ENCODE data around the gene CAPN5.

Gene CAPN5

DNA sequence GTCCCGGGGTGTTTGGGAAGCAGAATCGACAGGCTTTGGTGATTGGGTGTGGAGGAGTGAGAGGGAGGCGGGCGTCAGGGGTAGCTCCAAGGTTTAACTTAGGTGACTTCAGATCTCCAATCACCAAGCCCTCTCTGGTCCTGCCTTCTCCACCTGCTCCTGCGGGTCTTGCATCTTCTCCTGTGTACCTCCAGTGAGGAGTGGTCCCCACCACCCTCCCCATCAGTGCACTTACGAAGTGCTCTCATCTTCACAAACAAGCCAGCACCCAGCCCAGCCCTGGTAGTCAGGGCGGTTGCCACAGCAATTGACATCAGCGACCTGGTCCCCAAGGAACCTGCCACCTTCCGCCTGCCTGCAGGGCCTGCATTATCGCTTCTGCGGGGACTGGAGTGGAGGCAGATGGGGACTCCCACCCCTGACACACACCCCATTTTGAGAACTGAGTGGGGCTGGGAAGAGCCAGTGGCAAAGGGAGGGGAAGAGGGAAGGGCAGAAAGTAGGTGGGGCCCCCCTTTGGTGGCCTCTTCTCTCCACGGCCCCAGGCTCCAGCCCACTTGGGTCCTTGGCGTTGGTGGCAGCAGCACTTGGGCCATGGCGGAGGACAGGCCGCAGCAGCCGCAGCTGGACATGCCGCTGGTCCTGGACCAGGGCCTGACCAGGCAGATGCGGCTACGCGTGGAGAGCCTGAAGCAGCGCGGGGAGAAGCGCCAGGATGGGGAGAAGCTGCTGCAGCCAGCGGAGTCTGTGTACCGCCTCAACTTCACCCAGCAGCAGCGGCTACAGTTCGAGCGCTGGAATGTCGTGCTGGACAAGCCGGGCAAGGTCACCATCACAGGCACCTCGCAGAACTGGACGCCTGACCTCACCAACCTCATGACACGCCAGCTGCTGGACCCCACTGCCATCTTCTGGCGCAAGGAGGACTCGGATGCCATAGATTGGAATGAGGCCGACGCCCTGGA is 35.8 kb downstream of the CAPN5 start, which contains the start of gene OMP:
Gene OMP, plus strand, starts transcription at position 595 of the 965 bp plus-strand sequence. Its CDS starts 0 bp downstream, at position 595.
- no peak for DNase-seq

DNA sequence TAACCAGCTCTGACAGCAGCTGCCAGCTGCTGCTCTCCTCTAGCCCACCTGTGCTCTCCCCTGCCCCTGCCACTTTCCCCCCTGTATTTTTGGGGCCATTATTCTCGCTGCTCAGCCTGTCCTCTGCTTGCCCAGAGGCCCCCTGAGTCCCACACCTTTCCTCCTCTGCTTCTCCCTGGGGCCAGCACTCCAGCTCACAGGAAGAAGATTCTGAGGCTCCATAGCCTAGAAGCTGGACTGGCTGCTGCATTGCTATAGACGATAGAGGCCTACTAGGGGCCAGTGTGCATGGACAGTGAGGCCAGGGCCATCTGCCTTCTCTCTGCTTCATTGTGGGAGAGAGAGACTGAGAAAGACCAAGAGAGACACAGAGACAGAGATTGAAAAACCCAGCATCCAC is 36.5 kb downstream of the CAPN5 start:
- DNase-seq: no peak

DNA sequence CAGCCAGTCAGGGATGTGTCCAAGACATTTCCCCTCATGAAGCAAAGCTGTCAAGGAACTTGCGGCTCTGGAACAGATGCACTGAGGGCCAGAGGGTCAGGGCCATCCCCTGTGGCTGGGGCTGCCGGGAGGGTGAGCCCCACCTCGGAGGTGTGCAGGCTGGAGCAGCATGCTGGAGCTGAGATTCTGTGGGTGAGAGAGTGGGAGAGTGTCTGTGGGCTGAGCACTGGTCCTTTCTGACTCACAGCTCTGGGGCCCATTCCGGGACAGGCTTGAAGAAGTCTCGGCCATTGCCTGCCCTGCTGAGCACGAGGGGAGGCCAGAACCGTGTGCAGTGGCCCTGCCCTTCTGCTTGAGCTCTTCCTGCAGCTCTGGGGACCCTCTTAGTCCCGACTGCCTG is 38.0 kb downstream of the CAPN5 start:
- no peak for DNase-seq

DNA sequence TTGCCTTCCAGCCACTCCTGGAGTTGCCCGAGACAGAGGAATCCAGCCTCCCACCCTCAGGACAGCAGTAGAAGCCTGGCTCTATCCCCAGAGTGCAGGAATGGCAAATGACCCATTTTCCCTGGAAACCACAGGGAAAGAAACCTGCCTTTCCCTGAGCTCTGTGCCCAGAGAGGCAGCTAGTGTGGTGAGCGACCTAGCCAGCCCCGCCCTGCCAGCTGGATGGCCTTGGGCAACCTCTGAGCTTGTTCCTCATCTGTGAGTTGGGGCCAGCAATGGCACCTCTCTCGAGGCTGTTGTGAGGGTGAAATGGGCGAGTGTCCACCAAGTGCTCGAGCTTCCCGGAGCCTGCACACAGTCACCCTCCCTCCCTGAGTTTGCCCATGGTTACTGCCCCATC is 39.5 kb downstream of the CAPN5 start:
- no peak for DNase-seq

DNA sequence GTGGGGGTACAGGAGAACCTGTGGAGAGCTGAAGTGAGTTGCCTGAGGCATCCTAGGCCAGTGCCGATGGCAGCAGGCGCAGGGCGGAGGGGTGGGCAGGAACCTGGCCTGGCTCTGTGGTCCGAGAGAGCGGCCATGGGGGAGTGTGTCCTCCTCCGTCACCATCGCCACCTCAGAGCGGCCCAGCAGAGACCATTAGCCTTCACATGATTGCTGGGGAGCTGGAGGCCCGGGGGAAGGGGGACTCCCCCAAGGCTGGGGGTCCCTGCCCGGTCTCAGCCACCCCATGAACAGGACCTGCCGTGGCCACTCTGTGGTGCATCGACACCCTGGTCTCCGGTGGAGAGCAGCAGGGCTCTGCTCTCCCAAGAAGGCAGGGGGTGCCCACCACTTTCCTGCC is 40.0 kb downstream of the CAPN5 start:
- DNase-seq: no peak

DNA sequence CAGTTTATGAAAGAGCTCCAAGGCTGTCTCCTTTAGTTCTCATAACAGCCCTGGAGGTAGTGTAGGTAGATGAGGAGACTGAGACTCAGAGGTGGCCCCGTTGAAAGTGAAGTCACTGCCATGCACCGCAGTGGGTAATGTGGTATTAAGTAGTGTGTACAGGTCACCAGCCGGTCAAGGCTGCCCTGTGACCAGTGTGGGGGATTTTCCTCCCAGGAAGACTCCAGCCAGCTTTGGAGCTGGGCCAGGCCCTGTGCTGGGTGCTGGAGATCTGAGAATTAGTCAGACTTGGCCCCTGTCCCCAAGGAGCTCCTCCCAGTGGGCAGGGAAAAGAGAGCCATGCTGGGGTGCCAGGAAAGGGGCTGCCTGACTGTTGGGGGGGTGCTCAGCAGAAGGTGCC is 41.2 kb downstream of the CAPN5 start:
- no peak for DNase-seq

DNA sequence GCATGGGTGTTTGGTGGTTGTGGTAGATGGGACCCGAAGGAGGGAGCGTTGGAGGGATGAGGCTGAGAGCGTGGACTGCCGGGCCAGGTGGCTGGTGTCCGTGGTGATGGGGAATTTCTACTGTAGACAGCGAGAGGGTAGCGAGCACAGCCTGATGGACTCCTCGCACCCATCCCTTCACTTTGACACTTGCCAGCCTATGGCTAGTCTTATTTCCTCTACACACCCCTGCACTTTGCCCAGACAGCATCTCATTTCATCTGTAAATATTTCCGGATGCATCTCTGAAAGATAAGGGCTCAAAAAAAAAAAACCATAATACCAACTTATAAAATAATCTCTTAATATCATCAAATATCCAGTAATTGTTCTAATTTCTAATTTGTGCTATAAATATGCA is 41.7 kb downstream of the CAPN5 start:
- DNase-seq: no peak

DNA sequence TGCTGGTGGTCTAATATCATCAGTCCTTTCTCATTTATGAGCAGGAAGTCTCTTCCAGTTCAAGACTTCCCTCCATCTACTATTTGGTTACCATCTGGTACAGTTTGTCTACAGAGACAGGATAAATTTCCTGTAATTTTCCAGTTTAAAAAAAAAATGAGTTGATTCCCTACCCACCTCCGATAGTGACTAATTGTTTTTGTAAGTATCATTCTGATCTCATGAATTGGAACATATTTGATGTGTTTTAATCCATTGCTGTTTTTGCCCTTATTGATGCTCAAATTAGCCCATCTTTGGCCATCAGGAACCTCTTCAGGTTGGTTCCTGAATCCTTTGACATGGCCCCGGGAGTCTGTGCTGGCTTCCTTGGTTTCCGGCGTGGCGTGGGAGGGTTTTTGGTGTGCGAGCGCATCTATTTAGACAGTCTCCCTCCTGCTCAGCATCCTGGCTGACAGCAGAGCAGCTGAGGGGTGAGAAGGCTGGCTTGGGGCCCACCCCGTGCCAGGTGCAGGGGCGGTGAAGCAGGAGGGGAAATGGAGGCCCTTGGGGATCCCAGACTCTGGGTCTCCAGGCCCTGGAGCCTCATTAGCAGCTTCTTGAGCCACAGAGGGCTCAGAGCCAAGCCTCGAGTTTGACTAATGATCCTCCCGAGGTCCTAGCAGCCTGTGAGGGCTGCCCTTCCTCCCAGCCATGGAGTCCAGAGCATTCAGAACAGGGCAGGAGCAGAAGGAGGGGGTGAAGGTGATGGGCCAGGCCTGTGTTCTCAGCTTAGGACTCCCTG is 42.7 kb downstream of the CAPN5 start:
- no peak for DNase-seq

DNA sequence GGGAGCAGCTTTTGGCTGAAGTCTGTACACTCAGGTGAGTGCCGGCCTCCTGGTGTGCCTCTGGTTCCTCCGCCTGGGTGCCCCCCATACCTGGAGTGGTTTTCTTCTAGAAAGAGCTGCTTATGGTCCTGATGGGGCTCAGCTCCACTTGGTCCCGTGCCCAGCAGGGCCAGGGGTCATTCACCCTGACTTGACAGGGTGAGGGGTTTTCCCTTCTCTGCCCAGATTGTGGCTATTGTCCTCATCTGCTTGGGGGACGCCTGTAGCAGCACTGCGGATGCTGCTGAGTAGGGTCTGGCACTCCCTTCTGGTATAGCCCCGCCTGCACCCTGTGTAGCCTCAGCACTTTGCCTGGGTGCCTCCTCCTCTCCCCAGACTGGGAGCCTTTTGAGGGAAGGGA is 44.1 kb downstream of the CAPN5 start:
- DNase-seq: no peak

DNA sequence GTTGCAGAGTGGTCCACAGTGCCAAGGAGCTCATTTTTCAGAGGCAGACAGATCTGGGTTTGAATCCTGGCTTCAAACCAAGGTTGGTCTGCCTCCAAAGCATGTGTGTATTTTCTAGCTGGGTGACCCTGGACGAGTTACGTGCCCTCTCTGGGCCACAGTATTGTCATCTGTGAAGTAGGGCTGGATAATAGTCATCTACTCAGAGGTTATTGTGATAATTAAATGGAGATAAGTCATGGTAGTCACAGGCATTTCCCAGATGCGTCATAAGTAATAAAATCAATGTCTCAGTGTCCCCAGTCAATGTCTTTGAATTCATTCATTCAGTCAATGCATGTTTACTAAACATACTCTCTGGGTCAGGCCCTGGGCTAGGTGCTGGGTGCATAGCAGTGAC is 44.5 kb downstream of the CAPN5 start:
- no peak for DNase-seq

DNA sequence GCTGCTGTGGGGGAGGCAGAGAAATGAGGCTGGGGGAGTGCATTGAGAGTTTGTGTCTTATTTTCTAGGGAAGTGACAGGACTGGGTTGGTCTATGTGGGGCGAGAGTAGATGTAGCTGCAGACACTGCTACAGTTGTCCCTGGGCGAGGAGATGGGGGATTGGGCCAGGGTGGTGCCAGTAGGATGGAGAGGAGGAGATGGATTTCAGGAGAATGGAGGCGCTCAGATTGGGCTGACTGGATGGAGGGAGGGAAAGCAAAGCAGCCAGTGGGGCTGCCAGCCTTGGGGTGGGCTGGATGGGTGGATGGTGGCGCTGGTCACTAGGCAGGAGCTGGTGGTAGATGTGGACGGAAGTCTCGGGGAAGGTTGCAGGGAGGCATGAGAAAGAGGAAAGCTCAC is 45.2 kb downstream of the CAPN5 start:
- no peak for DNase-seq

DNA sequence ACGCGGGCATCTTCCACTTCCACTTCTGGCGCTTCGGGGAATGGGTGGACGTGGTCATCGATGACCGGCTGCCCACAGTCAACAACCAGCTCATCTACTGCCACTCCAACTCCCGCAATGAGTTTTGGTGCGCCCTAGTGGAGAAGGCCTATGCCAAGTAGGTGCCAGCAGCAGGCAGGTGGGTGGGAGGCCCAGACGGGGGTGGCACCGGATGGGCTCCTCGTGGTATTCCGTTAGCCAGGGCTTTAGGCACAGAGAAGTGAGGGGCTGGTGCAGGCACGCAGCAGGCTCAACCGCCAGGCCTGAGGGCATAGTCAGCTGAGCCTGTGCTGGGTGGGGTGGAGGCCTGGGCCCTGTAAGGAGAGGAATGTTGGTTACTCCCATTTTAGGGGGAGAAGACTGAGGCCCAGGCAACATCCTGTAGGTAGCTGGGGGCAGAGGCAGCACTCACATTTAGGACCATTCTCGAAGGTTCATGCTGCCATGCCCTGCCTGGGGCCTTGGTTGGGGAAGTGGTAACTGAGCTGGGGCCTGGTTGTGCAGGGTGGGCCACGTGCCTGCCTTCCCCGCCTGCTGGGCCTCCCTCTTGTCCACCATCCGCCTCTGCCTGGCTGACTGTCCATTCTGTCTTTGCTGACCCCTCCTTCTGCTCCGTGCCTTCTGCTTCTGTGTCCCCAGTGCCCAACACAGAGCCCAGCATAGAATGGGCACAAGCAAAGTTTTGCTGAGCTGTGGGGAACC is 46.0 kb downstream of the CAPN5 start:
- DNase-seq: no peak

DNA sequence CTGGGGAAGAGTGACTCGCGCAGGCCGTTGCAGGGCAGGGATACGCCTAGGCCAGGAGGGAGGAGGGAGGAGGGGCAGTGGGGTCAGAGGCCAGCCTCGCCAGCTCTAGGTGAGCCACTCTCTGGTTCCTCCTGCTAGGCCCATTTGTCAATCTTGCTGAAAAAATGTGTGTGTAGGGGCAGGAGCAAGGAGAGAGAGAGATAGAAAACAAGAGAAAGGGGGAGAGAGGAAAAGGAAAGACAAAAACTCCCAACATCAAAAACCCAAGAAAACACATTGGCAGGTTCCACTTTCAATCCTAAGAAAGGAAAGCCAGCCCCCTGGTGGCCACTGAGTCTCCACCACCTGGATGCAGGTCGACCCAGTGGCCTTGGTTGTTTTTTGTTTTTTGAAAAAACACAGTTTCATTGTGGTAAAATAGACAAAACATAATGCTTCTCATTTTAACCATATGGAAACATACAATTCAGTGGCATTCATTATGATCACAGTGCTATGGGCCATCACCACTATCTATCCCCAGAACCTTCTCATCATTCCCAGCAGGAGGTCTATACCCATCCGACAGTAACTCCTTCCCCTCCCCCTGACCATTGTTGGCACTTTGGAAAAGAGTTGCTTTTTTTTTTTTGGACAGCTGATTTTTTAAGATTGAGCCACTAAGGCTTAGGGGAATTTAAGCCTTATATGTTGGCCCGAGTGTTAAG is 46.8 kb downstream of the CAPN5 start:
- DNase-seq: no peak

DNA sequence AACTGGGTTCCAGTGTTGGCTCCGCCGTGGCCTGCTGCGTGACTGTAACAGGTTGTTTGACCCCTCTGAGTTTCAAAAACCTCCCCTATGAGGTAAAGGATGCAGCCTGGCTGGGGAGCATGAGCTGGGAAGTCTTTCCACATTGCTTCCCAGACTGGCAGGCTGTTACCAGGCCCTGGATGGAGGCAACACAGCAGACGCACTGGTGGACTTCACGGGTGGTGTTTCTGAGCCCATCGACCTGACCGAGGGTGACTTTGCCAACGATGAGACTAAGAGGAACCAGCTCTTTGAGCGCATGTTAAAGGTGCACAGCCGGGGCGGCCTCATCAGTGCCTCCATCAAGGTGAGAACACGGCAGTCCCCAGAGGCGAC is 47.3 kb downstream of the CAPN5 start:
- DNase-seq: no peak

DNA sequence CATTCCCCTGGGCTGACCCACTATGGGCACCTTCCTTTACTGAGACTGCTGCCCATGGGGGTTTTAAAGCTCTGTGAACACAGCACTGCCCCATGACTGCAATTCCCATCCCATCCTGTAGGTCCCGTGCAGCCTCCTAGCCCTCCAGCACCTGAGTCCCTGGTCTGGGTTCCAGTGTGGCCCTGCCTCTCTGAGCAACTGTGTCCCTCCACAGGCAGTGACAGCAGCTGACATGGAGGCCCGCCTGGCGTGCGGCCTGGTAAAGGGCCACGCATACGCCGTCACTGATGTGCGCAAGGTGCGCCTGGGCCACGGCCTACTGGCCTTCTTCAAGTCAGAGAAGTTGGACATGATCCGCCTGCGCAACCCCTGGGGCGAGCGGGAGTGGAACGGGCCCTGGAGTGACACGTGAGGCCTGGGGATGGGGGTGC is 48.4 kb downstream of the CAPN5 start:
- DNase-seq: no peak

DNA sequence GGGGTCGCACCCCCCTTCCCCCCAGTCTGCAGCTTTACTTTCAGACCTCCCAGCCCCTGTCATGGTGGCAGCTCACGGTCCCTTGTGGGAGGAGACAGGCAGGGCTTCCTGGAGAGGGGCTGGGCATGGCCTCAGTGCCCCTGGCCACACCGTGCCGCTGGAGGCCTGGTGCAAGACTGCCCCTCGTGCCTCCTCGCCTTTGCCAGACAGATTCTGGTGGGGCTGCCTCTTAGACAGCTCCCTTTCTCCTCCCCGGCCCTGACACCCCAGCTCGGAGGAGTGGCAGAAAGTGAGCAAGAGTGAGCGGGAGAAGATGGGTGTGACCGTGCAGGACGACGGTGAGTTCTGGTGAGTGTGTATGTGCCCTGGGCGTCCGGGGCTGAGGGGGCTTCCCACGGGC is 49.2 kb downstream of the CAPN5 start:
- DNase-seq: no peak

DNA sequence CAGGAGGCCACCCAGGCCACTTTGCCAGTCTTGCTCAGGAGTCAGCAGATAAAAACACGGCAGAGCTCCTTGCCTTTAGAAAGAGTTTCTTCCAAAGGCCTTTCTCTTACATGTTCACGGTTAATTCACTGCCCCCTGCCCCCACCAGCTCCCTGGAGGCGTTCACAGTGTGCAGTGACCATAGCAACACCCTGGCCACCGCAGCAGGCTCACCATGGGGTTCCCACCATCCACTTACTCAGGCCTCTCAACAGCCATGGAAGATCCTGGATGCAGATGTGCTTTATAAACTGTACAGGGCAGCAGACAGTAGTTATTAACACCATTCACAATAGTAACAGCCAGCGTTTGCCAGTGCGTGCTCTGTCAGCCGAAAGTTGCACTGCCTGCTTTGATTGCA is 50.7 kb downstream of the CAPN5 start:
- DNase-seq: no peak

DNA sequence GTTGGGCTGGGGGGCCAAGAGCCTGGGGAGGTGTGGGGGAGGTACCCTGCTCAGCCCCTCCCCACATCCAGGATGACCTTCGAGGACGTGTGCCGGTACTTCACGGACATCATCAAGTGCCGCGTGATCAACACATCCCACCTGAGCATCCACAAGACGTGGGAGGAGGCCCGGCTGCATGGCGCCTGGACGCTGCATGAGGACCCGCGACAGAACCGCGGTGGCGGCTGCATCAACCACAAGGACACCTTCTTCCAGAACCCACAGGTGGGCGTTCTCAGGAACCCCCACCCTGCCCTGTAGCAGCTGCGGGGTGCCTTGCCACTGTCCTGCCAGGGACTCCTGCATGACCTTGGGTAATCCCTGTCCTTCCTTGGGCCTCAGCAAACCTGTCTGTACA is 51.3 kb downstream of the CAPN5 start:
- no peak for DNase-seq

DNA sequence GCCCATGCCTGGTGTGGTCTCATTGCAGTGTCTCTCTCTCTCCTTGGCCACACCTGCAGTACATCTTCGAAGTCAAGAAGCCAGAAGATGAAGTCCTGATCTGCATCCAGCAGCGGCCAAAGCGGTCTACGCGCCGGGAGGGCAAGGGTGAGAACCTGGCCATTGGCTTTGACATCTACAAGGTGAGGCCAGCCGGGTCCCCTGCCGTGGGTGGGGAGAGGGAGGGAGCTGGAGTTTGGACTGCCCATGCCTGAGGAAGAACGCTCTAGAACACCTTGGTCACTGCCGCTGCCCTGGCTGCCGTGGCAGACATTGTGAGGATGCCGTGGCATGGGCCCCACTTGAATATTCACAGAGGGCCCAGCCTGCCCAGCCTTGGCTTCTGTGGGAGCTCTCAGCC is 52.2 kb downstream of the CAPN5 start:
- DNase-seq: no peak

DNA sequence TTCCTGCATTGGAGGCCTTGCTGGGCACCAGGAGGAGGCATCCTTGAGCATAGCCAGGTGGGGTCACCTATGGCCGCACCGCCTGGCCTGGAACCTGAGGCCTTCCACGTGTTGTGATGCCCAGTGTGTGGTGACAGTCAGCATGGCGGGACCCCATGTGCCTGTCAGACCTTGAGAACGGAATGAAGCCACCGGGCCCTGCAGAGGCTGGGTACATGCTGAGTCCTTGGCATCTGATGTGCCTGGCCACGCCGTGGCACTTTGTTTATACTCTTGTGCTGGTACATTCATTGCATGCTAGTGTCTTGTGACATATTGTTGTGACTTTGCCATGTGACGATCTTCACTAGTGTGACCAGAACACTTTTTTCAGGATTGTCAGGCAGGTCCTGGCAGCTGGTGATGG is 52.8 kb downstream of the CAPN5 start:
- DNase-seq: no peak

DNA sequence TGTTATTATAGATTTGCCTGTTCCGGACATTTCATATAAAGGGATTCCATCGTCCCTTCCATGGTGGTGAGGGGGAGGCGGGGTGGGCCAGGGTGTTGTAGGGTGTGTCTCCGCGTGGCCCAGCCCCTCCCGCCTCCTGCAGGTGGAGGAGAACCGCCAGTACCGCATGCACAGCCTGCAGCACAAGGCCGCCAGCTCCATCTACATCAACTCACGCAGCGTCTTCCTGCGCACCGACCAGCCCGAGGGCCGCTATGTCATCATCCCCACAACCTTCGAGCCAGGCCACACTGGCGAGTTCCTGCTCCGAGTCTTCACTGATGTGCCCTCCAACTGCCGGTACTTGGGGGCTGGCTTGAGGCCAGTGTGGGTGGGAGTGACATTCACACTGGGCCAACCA is 53.8 kb downstream of the CAPN5 start:
- no peak for DNase-seq

DNA sequence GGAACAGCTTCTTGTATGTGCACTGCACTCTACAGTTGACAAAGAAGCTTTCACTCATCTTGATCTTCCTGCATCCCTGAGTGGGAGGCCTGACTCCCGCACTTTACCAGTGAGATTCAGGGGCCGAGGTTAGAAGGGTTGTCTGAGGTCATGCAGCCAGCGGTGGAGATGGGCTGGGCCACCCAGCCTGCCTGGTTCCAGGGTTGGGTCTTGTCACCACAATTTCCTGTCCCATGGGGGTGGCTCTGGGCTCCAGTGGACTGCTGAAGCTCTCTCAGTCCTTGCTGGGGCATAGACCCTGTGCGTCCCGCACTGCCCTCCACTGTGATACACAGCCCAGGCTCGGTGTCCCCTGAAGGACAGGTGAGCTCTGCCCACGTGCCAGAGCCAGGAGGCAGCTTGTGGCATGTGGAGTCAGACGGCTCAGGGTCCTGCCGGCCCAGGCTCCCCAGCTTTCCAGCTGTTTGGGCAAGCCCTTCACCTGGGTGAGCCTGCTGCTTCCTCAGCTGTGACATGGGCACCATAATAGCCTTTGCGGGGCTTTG is 54.4 kb downstream of the CAPN5 start:
- DNase-seq: no peak

Data from activated CD4-positive, CD25-positive, alpha-beta regulatory T cell treated with anti-CD3 and anti-CD28 coated beads, Interleukin-2, amount 50 U/mL, for 72 hours (primary cell).